SK-N-SH (cell line): ENCODE data around the gene IGFBP7. TPM values are rescaled to one million over a fixed set of nuclear protein-coding genes. Genes with fewer than 3 reads are reported as not detected.

Experiments
- CTCF ChIA-PET: fragments of 300-600, 350-600 bp; formaldehyde crosslinking; extraction: SDS; loops from one replicate; lab custom pipeline; 2021; lab: Yijun Ruan, JAX
- POLR2A ChIA-PET: fragments of 350-600 bp; sonication (Branson Sonifier 250); formaldehyde crosslinking; extraction: SDS; loops from one replicate; lab custom pipeline; 2020; ENCODE audit warnings: antibody characterized with exemption, inconsistent platforms; lab: Yijun Ruan, JAX
- DNase-seq: peaks from one replicate; pipeline ENCODE4 v3.0.0; 2012
- H2AFZ ChIP-seq: fragments of 200-600 bp; sonication (generic); 2 replicates; pipeline ENCODE4 v1.8.1; 2016; ENCODE audit warnings: antibody characterized with exemption, mild to moderate bottlenecking, low read depth
- H3F3A ChIP-seq: fragments of 200-600 bp; sonication (generic); replicated peaks from 2 replicates; pipeline ENCODE3; 2016; ENCODE audit warnings: antibody characterized with exemption, mild to moderate bottlenecking; ENCODE audit not compliant: insufficient read depth
- H3K27ac ChIP-seq, 2 experiments: fragments of 200-500 bp in 1 of 2; fragments of 200-600 bp in 1 of 2; sonication (Bioruptor generic) in 1 of 2; sonication (generic), shearing (Covaris generic) in 1 of 2; 2 replicates each; pipeline versions ENCODE4 v1.5.1 to v1.6.1; 2014 to 2016; ENCODE audit warnings: low read depth in 2 of 2, inconsistent platforms in 1 of 2, low read length in 1 of 2, mild to moderate bottlenecking in 1 of 2, mixed read lengths in 1 of 2
- H3K27me3 ChIP-seq: fragments of 200-600 bp; sonication (generic), shearing (Covaris generic); 2 replicates; pipeline ENCODE4 v1.6.1; 2016; ENCODE audit warnings: mixed run types; ENCODE audit not compliant: insufficient read depth
- H3K36me3 ChIP-seq, 2 experiments: fragments of 200-500 bp in 1 of 2; fragments of 200-600 bp in 1 of 2; sonication (Bioruptor generic) in 1 of 2; sonication (generic) in 1 of 2; replicated peaks in 1 of 2; 2 replicates each; pipeline versions ENCODE3 to v1.5.1; 2014 to 2016; ENCODE audit warnings: low read length in 1 of 2, mild to moderate bottlenecking in 1 of 2; ENCODE audit not compliant: insufficient read depth in 2 of 2, control insufficient read depth in 1 of 2
- H3K4me1 ChIP-seq, 2 experiments: fragments of 200-500 bp in 1 of 2; fragments of 200-600 bp in 1 of 2; sonication (Bioruptor generic) in 1 of 2; sonication (generic), shearing (Covaris generic) in 1 of 2; 2 replicates each; pipeline versions ENCODE4 v1.5.1 to v1.6.1; 2014 to 2016; ENCODE audit warnings: low read depth in 1 of 2, low read length in 1 of 2, mixed run types in 1 of 2; ENCODE audit not compliant: insufficient read depth in 2 of 2, control insufficient read depth in 1 of 2
- H3K4me2 ChIP-seq: fragments of 200-600 bp; sonication (generic), shearing (Covaris generic); 2 replicates; pipeline ENCODE4 v1.6.1; 2017; ENCODE audit warnings: mixed run types
- H3K4me3 ChIP-seq, 2 experiments: fragments of 200-500 bp in 1 of 2; fragments of 200-600 bp in 1 of 2; sonication (Bioruptor generic) in 1 of 2; sonication (generic), shearing (Covaris generic) in 1 of 2; 2 replicates each; pipeline versions ENCODE4 v1.5.1 to v1.8.1; 2014 to 2016; ENCODE audit warnings: low read depth in 2 of 2, inconsistent platforms in 1 of 2, low read length in 1 of 2, mild to moderate bottlenecking in 1 of 2, mixed read lengths in 1 of 2, moderate library complexity in 1 of 2
- H3K79me2 ChIP-seq: fragments of 200-600 bp; sonication (generic); 2 replicates; pipeline ENCODE4 v1.8.1; 2017; ENCODE audit warnings: mild to moderate bottlenecking; ENCODE audit not compliant: insufficient read depth
- H3K9ac ChIP-seq: fragments of 200-600 bp; sonication (generic); 2 replicates; pipeline ENCODE4 v1.6.1; 2017; ENCODE audit warnings: mixed run types
- H3K9me2 ChIP-seq: fragments of 200-600 bp; sonication (generic); 2 replicates; pipeline ENCODE4 v1.6.1; 2017; ENCODE audit warnings: mixed run types
- H3K9me3 ChIP-seq: fragments of 200-600 bp; sonication (generic); 2 replicates; pipeline ENCODE4 v1.6.1; 2017; ENCODE audit warnings: mixed run types, mild to moderate bottlenecking, moderate library complexity
- H4K20me1 ChIP-seq: fragments of 200-600 bp; sonication (generic); 2 replicates; pipeline ENCODE4 v1.6.1; 2017; ENCODE audit warnings: mild to moderate bottlenecking, mixed run types; ENCODE audit not compliant: insufficient read depth
- FOSL2 ChIP-seq: IDR thresholded peaks from 2 replicates; pipeline ENCODE4 v1.4.0; 2012; ENCODE audit warnings: low read depth, mild to moderate bottlenecking, moderate library complexity, borderline replicate concordance
- FOXJ3 ChIP-seq: sonication (generic); formaldehyde crosslinking; IDR thresholded peaks from 2 replicates; pipeline ENCODE4 v1.5.1; 2020; ENCODE audit warnings: mild to moderate bottlenecking, missing genetic modification reagents
- MEF2A ChIP-seq: IDR thresholded peaks from 2 replicates; pipeline ENCODE4 v1.4.0; 2012; ENCODE audit warnings: low read depth, borderline replicate concordance
- MXI1 ChIP-seq: IDR thresholded peaks from 2 replicates; pipeline ENCODE4 v1.6.1; 2012; ENCODE audit warnings: mild to moderate bottlenecking, low read depth, low read length, improper control_type of control experiment
- NFIC ChIP-seq: IDR thresholded peaks from 2 replicates; pipeline ENCODE4 v1.4.0; 2012; ENCODE audit warnings: borderline replicate concordance
- POLR2AphosphoS5 ChIP-seq: IDR thresholded peaks from 2 replicates; pipeline ENCODE4 v1.6.1; 2012; ENCODE audit warnings: low read depth, low read length
- TCF12 ChIP-seq: IDR thresholded peaks from 2 replicates; pipeline ENCODE4 v1.4.0; 2012
- WGBS: methylation state at CpG from one replicate; pipeline ENCODE4 v1.1.6; 2017; ENCODE audit warnings: low lambda C conversion rate; 5-methylcytosine and 5-hydroxymethylcytosine counted together
- polyA plus RNA-seq, 3 experiments: library from polyadenylated mRNA; depleted of rRNA; stranded (reverse); fragments of >200 nt; gene quantifications; 2 replicates each; pipeline ENCODE4 v1.2.3, GENCODE V29; 2012
- TF ChIP-seq, protein P1 (sequence below): IDR thresholded peaks from 2 replicates; pipeline ENCODE4 v1.4.0; 2012; ENCODE audit warnings: low read depth
- TF ChIP-seq, protein P2 (sequence below): IDR thresholded peaks from 2 replicates; pipeline ENCODE4; 2012
- TF ChIP-seq, protein P3 (sequence below): fragments of 150-350 bp; IDR thresholded peaks from 2 replicates; pipeline ENCODE4 v1.6.1; 2017; ENCODE audit warnings: antibody characterized with exemption, low read length, low read depth, borderline replicate concordance

Gene IGFBP7
- polyA plus RNA-seq, 1 of the 3 experiments (the other 2 are of a cell fraction) = 0.38 TPM

GRCh38 chr4:56995525-56995924 is 114.7 kb downstream of the IGFBP7 start:
- ChIA-PET POLR2A (no interaction called here), CTCF (interaction anchor here (0.6 to 1.2 kb wide), 2 partner anchors 12 to 16 kb away, joined by 3 to 4 read pairs; no protein-coding TSS in a partner anchor)
- no peaks in the 10 kb centered on the region for H3K9me3 ChIP-seq
- no peaks in the 10 kb centered on the region for H3K9me2 ChIP-seq
- H2AFZ ChIP-seq = no peak overlapping the region
- no peak overlapping the region for H3K4me3 ChIP-seq
- H3K27me3 ChIP-seq = no peaks in the 10 kb centered on the region
- H3K4me1 ChIP-seq = no peaks in the 10 kb centered on the region
- peaks cover 70 to 82% of the 10 kb centered on the region in 2 experiments for H3K36me3 ChIP-seq
- WGBS = 78% methylated on average over 7 of the region's 7 CpGs
- no peak overlapping the region for H3K4me2 ChIP-seq
- peaks cover 19% of the 10 kb centered on the region for H3F3A ChIP-seq
- no peaks in the 10 kb centered on the region; the same call in 1 of the 2 replicates for H4K20me1 ChIP-seq
- H3K79me2 ChIP-seq = peaks cover 80% of the 10 kb centered on the region
- TF ChIP-seq, protein P1, sequence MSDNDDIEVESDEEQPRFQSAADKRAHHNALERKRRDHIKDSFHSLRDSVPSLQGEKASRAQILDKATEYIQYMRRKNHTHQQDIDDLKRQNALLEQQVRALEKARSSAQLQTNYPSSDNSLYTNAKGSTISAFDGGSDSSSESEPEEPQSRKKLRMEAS = peak; percentile 67; the same call in 1 of the 2 replicates
- no peak for TF ChIP-seq POLR2AphosphoS5
- peak; percentile 56; the same call in 1 of the 2 replicates for TF ChIP-seq NFIC
- TF ChIP-seq TCF12 = peak; percentile 19; the same call in 1 of the 2 replicates
- TF ChIP-seq MXI1 = peak; percentile 32; the same call in 1 of the 2 replicates
- H3K9ac ChIP-seq = no peak overlapping the region
- peak overlapping the region; percentile 34 to 61; a peak in 2 of 4 replicates for H3K27ac ChIP-seq
- DNase-seq = no peak

GRCh38 chr4:56990109-56990905 is 119.9 kb downstream of the IGFBP7 start:
- Histone ChIP-seq H3F3A (peaks cover 30% of the 10 kb centered on the region), H3K9me3 (no peaks in the 10 kb centered on the region), H3K79me2 (peaks cover 96% of the 10 kb centered on the region), H3K4me1 (0 out of 4 replicates have a peak, but pooled peaks cover 0 to 2% of the 10 kb centered on the region in 2 experiments), H2AFZ (no peak overlapping the region), H3K4me2 (no peak overlapping the region), H3K9me2 (no peaks in the 10 kb centered on the region), H4K20me1 (peaks cover 17% of the 10 kb centered on the region), H3K4me3 (no peak overlapping the region), H3K9ac (no peak overlapping the region), H3K27ac (no peak overlapping the region), H3K36me3 (peaks cover 75 to 88% of the 10 kb centered on the region in 2 experiments), H3K27me3 (no peaks in the 10 kb centered on the region)
- 95% methylated on average over 6 of the region's 6 CpGs for WGBS
- no peak for DNase-seq
- ChIA-PET CTCF (interaction anchor here (1.1 to 1.4 kb wide), 2 partner anchors 48 to 173 kb away, joined by 3 read pairs; no protein-coding TSS in a partner anchor), POLR2A (no interaction called here)
- TF ChIP-seq FOSL2 (peak; percentile 31; the same call in 1 of the 2 replicates), FOXJ3 (CRISPR knock-in tag) (no peak)

DNA sequence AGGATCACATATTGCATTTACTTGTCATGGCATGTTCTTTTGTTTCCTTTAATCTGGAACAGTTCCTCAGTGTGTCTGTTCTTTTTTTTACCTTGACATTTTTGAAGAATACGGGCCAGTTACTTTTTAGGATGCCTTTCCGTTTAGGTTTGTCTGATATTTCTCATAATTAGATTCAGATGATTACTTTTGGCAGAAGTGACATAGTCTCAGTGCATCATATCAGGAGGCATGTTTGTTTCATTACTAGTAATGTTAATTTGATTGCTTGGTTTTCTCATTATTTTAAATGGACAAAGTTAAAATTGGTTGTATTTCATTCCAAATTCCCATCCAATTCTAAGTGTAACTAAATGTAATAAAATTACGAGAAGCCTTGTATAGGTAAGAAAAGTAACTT is 123.2 kb downstream of the IGFBP7 start:
- POLR2A ChIA-PET = no interaction called here
- no peaks in the 10 kb centered on the region for H3K9me3 ChIP-seq

More for the DNA sequence above, 123.2 kb downstream of the IGFBP7 start:
- no peak for DNase-seq
- Histone ChIP-seq H3K27ac (peak overlapping the region in 1 of 2 experiments; percentile 67; a peak in 1 of 4 replicates), H3F3A (peaks cover 25% of the 10 kb centered on the region), H3K9ac (no peak overlapping the region), H3K79me2 (peaks cover 99% of the 10 kb centered on the region), H3K4me2 (no peak overlapping the region), H3K4me3 (no peak overlapping the region), H3K36me3 (peaks cover 56 to 88% of the 10 kb centered on the region in 2 experiments), H3K27me3 (no peaks in the 10 kb centered on the region), H4K20me1 (peaks cover 47% of the 10 kb centered on the region), H3K9me2 (no peaks in the 10 kb centered on the region), H3K4me1 (peaks cover 2 to 4% of the 10 kb centered on the region in 2 experiments; a peak in 3 of 4 replicates), H2AFZ (no peak overlapping the region)
- 80% methylated on average over 3 of the region's 3 CpGs for WGBS
- CTCF ChIA-PET = no interaction called here
- TF ChIP-seq MEF2A (no peak), TCF12 (no peak)
- TF ChIP-seq, protein P2, sequence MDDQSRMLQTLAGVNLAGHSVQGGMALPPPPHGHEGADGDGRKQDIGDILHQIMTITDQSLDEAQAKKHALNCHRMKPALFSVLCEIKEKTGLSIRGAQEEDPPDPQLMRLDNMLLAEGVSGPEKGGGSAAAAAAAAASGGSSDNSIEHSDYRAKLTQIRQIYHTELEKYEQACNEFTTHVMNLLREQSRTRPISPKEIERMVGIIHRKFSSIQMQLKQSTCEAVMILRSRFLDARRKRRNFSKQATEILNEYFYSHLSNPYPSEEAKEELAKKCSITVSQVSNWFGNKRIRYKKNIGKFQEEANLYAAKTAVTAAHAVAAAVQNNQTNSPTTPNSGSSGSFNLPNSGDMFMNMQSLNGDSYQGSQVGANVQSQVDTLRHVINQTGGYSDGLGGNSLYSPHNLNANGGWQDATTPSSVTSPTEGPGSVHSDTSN = no peak
- TF ChIP-seq, protein P3, sequence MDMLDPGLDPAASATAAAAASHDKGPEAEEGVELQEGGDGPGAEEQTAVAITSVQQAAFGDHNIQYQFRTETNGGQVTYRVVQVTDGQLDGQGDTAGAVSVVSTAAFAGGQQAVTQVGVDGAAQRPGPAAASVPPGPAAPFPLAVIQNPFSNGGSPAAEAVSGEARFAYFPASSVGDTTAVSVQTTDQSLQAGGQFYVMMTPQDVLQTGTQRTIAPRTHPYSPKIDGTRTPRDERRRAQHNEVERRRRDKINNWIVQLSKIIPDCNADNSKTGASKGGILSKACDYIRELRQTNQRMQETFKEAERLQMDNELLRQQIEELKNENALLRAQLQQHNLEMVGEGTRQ = no peak
